Kidney capillary endothelial cell (primary cell): ENCODE results near the gene TBX2.

ENCODE experiments used
- DNase-seq: peaks from one replicate; pipeline ENCODE4 v3.0.0-alpha.2; 2018; ENCODE audit warnings: low spot score

TBX2 gene

DNA sequence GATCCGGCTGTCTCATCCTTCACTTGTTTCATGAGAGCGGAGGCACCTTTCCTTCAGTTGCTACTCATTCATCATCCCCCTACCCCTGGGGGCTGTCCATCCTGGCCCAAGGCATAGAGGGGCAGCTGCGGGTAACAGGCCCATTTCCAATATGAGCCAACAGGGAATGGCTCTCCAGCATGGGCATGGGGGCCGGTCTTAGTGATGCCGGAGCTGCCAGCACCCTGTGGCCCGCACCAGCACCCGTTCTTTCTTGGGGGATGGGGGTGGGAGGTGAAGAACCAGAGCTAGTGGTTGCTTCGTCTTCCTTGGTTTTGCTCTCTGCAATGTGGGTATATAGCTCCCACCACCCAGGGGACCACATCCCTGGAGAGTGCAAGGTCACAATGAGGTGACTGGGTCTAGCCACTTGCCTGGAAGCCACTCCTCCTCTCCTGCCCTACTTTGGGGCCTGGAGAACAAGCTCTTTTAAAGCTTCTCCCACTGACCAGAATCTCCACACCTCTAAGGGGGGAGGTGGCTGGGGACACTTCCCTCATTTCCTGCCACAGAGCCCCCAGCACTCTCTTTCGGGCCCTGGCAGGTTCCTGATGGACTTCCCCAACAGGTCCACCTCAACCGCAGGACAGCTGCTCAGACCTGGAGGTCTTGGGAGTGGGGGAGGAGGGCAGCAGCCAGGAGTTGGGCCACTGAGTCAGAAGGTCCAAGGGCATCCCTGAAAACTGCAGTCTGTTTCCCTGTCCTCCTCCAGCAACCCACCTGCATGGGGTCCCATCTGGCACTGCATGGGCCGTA is 11.9 kb upstream of the TBX2 start:
- DNase-seq: no peak

DNA sequence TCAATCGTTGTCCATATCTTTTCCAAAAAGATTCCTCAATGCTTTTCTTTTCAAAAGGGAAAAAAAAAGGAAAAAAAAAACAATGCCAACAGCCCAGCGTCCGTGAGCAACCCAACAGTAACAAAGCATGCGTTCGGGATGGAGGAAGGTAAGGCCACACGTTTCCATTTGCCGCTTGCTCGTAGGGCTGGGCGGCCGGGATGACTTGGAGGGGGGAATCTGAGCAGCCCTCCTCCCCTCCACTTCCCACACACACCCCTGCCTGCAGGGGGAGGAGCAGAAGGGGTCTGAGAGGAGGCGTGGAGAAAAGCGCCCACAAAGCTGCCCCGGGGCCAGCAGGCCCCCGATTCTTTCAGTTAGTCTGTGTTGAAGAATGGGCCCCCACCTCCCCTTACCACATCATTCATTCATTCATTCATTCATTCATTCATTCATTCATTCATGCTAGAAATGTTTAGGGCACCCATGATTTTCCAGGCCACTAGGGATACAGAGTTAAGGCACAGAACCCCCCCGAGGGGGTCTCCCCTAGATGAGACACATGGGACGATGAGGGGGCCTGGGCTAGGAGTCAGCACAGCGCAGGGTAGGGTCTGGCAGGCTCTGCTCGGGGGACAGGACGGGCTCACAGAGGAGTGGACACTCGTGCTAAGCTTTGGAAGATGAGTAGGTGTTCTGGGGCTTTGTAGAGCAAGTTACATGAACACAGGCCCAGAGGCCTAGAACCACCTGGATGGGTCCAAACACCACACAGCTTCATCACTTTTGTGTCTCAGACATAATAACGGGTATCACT is 10.9 kb upstream of the TBX2 start:
- no peak for DNase-seq

DNA sequence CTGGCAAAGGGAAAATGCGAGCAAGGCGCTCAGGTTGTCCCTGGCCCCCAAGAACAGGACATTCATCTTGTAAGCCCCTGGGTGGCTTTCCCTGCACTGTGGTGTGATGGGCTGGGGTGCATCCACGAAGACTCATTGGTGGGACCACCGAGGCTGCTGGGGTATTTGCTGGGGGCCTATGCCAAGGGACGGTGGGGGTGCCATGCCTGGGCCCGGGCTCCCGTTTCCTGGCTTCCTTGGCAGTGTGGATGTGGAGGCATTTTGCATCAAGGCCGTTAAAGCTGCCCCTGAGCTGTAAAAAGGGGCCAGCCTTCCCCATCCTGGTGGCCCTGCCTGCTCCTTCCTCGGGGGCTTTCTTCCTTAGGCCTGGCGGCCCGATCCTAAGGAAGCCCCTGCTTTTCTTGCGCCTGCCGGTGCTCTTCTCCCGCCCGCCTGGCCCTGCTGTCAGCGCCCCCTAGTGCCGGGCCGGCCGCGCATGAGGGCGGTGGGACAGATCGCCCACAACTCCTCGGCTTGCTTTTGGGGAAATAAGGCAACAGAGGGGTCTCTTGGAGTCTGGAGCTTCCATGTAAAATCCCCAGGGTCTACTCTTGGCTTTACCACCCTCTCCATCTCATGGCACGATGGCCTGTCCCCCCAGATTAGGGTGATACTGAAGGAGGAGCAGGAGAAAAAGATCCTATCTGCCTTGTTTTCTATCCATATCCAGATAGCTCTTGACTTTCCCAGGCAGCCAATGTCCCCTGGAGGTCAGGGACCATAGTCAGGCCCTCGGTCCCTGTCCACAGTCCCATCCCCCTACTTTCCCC is 9.8 kb upstream of the TBX2 start:
- no peak for DNase-seq

DNA sequence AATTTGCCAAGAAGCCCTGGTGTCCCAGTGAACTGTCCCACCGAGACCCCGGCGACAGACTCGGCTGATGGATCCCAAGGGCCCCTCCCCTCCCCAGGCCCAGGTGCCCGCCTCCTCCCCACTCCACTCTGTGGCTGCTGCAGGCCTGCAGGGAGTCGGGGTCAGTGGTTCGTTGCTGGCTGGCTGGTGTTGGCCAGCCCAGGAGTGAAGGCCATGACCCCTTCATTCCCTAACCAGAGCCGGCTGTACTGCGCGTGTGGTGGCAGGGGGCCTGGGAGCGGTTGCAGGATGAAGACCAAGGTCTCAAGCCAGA is 9.2 kb upstream of the TBX2 start:
- DNase-seq: no peak

DNA sequence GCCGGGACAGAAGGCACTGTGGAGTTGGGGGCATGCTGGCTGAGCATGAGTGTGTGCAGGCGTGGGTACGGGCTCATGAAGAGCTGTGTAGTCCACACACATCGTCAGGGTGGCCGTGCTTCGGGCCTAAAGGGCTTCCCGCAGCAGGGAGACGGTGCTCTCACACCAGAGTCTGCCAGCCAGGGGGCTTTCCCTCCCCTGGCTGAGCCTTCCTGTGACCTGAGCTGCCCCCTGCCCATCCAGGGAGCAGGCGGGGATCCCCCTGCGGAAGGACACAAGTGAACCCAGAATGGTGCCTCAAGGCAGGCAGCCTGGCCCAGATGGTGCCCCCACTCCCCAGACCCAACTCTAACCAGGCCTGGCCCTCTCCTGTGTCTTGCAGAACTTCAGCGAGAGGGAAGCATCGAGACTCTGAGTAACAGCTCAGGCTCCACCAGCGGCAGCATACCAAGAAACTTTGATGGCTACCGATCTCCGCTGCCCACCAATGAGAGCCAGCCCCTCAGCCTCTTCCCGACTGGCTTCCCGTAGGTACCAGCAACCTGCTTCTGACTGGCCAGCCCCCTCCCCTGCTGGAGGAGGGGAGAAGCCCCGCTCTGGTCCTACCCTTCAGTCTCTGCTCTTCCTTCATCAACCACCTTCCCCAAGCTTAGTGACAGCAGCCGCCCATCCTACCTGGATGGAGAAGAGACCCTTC is 7.9 kb upstream of the TBX2 start:
- DNase-seq: no peak

DNA sequence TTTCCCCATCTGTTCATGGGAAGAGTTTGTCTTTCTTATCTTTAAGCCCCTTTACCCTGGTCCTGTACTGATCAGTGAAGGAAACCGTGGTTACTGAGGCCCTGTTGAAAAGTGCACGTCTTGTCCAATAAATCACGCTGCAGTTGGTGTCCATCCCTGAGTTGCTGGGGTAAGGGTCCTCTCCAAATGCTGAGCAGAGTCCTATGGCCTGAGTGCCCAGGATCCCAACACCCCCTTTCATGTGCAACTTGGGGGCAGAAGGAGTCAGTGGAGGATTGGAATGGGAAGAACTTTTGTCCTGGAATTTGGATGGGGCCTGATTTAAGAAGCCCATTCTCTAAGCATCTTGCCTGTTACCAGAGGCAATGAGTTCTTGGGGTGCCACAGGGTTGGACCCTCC is 7.0 kb upstream of the TBX2 start:
- no peak for DNase-seq

DNA sequence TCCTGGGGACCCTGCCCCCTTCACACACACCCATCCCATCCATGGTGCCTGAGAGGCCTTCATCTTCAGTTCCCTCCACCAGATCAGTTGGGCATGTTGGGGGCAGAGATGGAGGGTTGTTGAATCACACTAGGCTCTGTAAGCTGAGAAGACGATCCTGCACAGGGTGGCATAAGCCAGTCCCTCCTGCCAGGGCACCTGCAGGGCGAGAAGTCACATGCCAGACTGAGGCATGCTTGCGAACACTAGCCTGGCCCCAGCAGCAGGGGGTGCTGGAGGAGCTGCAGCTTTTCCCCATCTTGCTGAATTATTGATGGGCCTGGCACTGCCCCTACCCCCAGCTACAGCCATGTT is 6.1 kb upstream of the TBX2 start:
- no peak for DNase-seq

DNA sequence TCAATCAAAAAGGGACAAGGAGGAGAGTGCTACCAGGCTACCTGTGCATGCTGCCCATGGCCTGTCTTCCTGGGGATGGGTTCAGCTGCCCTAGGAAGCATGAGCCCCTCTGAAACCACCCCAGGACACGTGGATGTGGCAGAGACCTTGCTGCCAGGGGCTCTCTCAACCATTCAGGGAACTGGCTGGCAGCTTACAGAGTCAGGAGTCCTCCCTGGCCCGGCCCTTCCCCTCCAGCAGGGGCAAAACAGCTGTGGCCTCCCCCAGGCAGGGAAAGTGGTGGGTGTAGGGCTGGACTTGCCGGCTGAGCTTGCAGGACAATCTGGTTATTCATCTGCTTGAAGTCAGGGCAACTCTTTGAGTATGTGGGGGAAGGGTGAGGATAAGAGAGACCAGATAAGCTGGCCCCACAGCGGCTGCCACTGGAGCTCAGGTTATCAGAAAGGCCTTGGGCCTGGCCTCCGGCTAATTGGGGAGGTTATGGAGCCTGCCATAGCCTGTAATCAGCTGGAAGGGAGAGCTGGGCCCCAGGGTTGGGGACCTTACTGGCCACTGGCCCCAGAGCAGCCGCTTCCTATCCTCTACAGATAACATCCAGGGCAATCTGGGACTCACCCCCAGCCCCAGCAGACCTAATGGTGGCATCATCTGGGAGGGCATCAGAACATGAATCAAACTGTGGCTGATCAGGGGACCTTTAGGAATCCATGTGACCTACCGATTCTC is 5.6 kb upstream of the TBX2 start:
- DNase-seq: no peak

DNA sequence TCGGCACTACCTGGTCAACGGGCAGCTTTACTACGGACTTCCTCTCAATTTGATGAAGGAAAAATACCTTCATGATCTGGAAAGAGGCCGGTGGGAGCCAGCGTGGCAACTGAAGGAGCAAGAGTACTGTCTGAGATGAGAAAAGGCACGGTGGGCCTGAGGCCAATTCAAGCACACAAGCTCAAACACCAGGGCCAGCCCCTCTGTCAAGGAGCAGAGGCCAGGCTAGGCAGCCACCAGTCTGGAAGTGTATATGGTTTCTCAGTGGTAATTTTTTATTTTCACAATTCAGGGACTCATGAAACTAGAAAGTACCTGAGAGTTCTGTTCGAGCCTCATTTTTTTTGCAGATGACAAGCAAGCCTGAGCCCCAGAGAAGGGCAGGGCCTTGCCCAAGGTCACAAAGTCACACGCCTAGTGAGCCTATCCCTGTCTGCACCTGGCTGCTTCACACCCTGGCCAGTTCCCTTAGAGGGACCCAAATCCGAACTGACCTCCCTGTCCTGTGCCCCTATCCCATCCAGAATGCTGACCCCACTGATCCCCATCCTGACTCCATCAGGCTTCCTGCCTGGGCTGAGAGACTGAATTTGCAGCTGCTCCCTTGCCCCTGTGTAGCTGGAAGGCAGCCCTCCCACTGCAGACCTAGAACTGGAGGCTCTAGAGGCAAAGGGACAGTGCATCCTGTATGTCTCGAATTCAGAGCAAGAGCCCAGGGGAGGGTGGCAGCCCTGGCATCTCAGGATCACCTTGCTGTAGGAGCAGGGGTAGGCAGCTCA is 4.8 kb upstream of the TBX2 start:
- DNase-seq: no peak

DNA sequence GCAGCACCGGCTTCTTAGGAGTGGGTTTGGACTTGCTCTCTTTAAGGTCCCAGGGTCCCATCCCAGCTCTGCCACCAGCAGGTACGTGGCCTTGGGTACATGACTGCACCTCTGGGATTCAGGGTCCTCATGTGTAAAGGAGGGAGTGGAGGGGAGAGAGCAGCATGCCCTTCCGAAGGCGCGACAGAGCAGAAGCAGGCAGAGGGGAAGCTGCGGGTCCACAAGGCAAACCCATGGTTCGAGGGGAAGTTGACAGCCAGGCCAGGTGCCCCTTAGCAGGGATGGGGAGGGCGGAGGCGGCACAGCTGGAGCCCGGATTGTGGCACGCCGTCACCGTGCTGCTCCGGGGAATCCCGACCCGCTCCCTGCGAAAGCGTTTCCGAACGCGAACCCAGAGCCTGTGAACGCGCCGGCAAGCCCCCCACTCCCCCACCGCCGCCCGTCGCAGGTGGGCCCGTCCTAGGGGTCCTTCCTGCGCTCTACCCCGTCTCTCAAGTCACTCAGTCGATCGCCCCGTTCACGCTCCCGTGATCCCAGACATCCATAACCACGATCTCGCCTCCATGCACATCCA is 4.1 kb upstream of the TBX2 start:
- DNase-seq: no peak

DNA sequence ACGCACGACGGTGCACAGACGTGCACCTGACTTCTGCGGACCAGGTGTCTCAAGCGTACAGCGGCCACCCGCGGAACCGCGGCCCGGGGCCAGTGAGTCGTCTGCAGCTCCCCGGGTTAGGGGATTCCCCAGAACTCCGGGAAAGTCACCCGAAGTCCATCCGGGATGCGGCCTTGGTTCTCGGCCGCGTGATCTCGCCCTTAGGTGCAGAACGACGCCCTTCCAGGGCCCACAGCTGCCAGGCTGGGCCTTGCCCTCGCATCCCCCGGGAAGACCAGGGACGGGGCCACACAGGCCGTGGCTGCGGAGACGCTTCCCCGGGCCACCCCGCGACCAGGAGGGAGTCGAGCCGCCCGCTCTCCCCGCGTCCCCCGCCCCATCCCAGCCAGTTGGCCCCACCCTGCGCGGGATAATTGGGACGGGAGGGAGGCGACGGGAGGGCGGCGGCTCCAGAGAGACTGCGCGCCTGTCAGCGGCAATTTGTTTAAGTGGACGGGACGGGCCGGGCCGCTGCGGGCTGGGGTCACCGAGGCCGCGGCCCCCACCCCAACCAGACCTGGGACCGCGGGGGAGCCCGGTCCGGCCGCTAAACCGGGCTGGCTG is 3.6 kb upstream of the TBX2 start:
- no peak for DNase-seq

DNA sequence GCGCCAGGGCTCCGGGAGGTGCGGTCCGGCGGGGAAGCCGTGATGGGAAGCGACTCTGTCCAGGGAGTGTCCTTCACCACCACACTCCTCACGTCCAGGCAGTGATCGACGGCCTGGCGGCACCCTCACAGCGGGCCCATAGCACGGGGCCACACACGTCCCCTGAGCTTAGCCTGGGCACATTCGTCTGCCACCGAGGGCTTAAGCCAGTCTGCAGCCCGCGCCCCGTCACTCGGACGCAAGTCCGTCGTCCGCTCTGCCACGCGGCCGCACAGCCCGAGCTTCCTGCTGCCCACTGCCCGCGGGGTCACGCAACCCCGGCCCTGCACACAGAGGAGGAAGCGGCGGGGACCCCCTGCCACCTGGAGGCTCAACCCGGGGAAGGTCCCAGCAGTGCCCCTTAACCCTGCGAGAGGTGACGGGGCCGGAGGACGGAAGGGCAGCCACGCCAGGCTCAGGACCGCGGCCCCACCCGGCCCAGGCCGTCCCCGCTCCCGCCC is 3.0 kb upstream of the TBX2 start:
- no peak for DNase-seq

DNA sequence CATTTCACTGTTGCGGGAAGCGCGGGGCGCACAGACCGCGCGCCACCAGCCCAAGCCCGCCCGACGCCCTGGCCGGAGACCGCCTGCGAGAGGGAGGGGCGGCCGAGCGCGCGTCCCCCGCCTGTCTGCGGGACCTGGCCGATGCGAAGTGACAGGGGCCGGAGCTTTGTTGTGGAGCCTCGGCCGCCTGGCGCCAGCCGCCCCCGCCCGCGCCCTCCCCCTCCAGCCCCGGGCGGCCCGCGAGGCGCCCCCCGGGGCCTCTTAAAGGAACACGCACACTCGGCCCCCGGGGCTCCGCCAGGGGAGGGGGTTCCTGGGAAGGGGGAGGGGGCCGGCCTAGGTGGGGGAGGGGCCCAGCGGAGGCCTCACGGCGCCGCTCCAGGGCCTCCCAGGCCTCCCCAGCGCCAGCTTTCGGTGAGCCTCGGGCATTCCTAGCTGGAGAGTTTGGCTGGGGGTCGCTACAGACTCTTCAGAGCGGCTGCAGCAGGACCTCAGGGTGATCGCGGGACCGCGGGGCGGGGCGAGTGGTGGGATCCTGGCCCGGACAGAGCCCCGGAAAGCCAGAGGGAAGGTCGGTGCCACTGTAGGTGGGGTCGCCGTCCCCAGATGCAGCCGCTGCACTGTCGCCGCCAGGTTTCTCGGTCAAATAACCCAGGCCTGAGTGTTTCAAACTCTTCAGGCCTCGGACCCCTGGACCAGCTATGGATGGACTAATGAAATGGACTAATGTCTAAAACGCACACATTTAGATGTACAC is 2.4 kb upstream of the TBX2 start:
- DNase-seq: no peak

DNA sequence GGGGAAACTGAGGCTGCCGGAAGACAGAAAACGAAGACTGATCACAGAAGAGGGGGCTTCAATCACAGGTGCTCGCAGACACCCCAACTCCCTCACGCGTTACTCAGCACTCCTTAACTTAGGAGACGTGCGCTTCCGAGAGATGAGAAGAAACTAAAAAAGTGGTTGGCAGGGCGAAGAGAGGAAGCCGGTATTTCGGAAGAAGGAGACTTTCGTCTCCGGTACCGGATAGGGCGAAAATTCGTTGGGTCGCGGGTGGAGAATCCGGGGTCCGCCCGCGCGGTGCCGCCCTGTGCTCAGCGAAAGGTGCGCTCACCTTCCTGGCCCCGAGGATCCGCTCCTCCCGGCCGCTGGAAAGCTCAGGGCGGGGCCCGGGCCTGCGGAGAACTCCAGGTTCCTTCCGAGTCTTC is 917 bp upstream of the TBX2 start:
- DNase-seq: no peak

DNA sequence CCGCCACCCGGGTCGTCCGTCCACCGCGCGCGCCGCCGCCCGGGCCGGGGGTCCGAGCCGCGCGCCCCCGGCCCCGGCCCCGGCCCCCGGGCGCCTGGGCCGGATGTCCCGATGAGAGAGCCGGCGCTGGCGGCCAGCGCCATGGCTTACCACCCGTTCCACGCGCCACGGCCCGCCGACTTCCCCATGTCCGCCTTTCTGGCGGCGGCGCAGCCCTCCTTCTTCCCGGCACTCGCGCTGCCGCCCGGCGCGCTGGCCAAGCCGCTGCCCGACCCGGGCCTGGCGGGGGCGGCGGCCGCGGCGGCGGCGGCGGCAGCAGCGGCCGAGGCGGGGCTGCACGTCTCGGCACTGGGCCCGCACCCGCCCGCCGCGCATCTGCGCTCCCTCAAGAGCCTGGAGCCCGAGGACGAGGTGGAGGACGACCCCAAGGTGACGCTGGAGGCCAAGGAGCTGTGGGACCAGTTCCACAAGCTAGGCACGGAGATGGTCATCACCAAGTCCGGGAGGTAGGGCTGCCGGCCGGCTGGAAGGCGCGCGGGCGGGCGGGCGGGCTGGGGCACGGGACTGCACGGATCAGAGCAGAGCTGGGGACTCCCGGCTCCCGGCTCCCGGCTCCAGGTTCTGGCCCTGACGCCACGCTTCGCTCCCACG is 548 bp downstream of the TBX2 start:
- no peak for DNase-seq

DNA sequence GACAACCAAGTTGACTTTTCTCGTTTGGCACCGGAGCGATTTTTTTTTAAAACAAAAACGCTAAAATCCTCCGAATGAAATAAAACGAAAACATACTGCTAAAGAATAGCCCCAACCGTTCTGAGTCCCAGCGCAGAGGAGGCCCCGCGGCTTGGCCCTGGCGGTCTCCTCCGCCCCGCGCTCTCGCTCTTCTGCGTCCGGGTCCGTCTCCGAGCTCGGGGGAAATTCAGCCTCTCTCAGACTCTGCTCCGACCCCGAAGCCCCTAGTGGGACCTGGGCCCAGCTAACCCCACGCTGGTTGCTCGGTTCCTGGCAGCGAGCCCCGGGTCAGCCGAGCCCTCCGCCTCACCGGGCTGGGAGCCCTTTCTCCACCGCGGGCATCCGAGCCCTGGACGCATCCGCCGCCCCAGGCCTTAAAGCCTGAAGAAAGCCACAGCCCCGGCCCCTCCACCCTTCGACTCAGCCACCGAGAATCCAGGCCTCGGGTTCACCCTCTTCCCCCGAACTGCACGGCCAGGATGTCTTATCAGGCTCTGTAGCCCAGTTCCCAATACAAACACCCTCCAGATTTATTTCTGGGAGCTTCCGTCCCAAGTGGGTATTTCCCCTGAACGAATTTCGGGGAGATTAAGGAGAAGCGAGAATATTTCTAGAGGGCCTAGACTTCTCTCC is 1.2 kb downstream of the TBX2 start:
- DNase-seq: no peak

DNA sequence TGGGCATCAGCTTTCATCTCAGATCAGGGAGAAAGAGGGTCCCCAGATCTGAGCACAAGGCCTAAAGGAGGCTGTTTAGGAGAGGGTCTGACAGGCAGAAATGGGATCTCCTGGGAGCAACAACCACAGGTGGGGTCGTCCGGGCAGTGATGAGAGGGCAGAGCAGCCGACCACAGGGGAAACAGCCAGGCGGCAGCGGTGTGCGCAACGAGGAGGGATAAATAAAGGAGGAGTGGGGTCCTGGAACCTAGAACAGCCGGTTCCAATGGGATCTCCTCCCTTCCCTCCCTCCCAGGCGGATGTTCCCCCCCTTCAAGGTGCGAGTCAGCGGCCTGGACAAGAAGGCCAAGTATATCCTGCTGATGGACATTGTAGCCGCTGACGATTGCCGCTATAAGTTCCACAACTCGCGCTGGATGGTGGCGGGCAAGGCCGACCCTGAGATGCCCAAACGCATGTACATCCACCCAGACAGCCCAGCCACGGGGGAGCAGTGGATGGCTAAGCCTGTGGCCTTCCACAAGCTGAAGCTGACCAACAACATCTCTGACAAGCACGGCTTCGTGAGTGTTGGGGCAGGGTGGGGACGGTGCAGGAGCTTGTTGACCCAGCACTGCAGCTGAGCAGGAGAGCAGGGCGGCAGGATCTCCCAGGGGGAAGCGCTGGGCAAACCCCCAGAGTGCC is 1.9 kb downstream of the TBX2 start:
- no peak for DNase-seq
